ENCODE data around the gene DYNC1I2.
"Not testable (repeated sequence)": the region's sequence is repeated elsewhere in the genome, so short reads cannot be mapped to it uniquely, and the experiment has no call there.

DYNC1I2 gene

GRCh38 chr2:171774581-171774980 is 87.3 kb downstream of the DYNC1I2 start:
- not testable (repeated sequence) for DNase-seq (ENCODE audit: low read depth in 1 of 2, low spot score in 1 of 2)

GRCh38 chr2:171778515-171778914 is 91.2 kb downstream of the DYNC1I2 start:
- no peak for DNase-seq (ENCODE audit: low read depth in 1 of 2, low spot score in 1 of 2)

DNA sequence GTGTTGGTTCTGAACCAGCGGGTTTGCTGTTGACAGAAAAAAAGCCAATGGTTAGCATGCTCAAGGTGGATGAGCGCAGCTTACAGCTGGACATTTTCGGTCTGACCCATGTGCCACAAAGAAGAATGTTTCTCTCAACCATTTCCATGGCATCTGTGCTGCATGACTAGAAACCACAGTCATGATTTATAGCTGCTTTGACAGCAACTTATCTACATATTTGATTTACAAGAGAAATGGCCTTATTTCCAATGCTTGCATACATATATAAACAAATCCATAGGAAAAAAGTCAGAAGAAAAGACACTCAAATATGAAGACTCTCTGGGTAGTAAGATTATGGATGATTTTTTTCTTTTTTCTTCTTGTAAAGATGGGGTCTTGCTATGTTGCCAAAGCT is 98.2 kb downstream of the DYNC1I2 start:
- no peak for DNase-seq (ENCODE audit: low read depth in 1 of 2, low spot score in 1 of 2)

DNA sequence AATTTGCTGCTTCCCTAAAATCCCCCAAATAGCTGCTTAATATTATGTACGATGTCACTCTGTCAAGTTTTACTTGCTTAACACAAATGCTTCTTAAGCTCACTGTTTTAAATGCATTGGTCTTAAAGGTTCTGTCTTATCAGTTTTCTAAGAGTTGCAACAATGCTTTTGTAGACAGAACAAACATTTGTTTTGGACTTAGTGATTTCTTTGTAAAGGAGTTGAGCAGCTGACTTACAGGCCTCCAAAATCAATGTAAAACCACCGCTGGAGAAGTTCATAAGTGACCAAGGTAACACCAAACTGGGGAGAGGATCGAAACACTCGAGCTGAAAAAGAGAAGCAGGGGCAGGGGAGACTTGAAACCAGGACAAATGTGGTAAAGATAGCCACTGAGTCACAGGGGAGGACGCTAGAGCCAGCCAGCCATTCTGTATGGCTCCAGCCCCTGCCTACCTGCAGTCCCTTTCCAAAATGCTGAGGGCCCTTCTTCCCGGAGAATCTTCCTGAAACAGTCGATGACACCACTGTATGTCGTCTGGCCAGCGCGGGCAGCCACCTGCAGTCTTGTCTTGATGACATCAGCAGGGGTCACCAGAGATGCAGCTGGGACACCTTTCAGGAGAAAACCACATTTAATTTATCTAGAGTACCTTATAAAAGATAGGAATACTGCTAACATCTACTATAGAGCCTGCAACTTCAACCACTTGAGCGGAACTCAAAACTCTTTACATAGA is 100.2 kb downstream of the DYNC1I2 start:
- DNase-seq (ENCODE audit: low read depth in 1 of 2, low spot score in 1 of 2), result no peak

- no peak for DNase-seq (ENCODE audit: low read depth in 1 of 2, low spot score in 1 of 2)
These were observed 101.2 kb downstream of the DYNC1I2 start for GRCh38 chr2:171788316-171788993.

DNA sequence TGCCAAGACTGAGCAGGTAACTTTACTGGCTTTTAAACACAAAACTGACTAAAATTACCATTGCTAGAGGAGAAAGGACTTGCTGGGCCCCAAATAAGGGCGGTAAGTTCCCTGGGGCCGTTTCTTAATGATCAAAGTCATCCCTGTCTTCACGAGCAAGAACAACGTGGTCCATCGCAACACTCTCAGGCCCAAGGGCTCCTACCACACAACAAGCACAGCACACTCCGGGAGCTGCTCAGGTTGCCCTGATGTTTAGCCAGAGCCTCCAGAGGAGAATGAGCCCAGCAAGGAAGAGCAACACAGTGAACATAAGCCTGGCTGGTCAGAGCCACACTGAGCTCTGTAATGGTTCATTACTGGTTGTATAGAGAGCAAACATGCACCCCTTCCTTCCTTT is 102.7 kb downstream of the DYNC1I2 start:
- DNase-seq (ENCODE audit: low read depth in 1 of 2, low spot score in 1 of 2), result no peak

GRCh38 chr2:171791361-171791760 is 104.1 kb downstream of the DYNC1I2 start:
- DNase-seq (ENCODE audit: low read depth in 1 of 2, low spot score in 1 of 2), result no peak

DNA sequence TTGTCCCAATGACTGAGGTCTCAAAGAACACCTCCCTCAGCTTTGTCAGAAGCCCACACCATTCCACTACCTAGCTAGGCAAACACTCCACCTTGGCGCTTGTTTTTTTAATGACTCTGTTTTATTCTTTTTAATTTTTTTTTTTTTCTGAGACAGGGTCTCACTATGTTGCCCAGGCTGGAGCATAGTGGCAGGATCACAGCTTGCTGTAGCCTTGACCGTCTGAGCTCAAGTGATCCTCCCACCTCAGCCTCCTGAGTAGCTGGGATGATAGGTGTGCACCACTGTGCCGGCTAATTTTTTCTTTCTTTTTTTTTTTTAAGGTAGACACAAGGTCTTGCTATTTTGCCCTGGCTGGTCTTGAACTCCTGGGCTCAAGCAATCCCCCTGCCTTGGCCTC is 104.9 kb downstream of the DYNC1I2 start:
- DNase-seq (ENCODE audit: low read depth in 1 of 2, low spot score in 1 of 2), result no peak

DNA sequence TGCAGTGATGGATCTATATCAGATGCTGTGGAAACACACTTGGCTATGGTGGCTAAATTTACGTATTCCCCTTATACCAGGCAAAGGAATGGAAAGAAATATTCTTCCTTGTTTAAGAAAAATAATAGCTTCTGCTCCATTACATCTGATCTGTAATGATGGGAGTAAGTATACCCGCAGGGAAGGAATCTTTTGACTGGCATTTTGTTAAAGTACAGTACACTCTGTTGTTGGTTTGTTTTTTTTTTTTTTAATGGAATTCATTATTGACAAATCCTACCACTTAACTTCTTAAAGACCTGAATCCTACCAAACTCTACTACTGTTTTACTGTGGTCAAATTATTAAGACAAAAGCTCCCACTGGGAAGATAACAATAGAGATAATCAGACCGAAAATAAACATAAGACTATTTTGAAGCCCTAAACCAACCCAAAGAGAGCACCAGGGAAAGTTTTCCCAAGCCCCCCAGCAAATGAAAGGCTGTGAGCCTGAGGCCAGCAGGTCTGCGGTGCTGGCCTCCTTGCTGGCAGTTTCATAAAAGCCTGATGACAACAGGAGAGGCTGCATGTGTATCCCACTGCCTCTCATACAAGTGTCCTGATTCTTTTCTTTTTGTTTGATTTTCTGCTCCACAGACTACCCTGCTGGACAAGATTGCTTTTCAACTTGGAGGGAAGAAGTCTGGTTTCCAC is 105.8 kb downstream of the DYNC1I2 start:
- DNase-seq (ENCODE audit: low read depth in 1 of 2, low spot score in 1 of 2), result no peak

- DNase-seq (ENCODE audit: low read depth in 1 of 2, low spot score in 1 of 2), result no peak
These were observed 106.7 kb downstream of the DYNC1I2 start for GRCh38 chr2:171793691-171794678.

DNA sequence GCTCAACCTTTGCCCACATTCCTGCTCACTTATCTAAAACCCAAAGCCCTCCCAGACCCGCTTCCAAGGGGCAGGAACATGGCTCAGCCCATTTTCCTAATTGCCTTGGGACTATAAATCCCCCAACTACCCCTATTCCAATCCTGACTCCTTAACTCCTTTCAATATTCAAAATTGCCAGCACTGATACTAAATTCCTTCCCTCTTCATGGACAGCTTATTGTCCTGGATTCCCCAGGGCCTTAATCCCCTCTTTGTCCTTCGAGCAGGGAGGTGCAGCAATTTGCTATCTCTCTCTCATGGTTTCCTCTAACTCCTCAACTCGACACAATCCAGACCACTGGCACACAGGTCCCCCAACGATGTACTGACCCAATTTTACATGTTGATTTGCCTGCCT is 107.6 kb downstream of the DYNC1I2 start:
- DNase-seq (ENCODE audit: low read depth in 1 of 2, low spot score in 1 of 2), result no peak

Data from activated CD4-positive, alpha-beta T cell treated with anti-CD3 and anti-CD28 coated beads, Interleukin-2, amount 50 U/mL, for 24 hours (primary cell).